Measurements from ENCODE around the gene NCLN.
"Not testable (repeated sequence)": the region's sequence is repeated elsewhere in the genome, so short reads cannot be mapped to it uniquely, and the experiment has no call there.

NCLN gene

GRCh38 chr19:3149526-3150505 is 35.9 kb upstream of the NCLN start:
- TF ChIP-seq CTCF (IDR thresholded peaks at IDR 0.05; ENCODE audit: insufficient read depth, missing control alignments) = no peak
- no peak for FAIRE-seq
- no peak for DNase-seq (ENCODE audit: insufficient read length, low spot score)

- no peak for TF ChIP-seq CTCF (IDR thresholded peaks at IDR 0.05; ENCODE audit: insufficient read depth, missing control alignments)
- FAIRE-seq (no peak), DNase-seq (ENCODE audit: insufficient read length, low spot score) (no peak)
Measured at GRCh38 chr19:3150739-3151329, 34.9 kb upstream of the NCLN start.

- DNase-seq (ENCODE audit: insufficient read length, low spot score) (no peak), FAIRE-seq (no peak)
- no peak for TF ChIP-seq CTCF (IDR thresholded peaks at IDR 0.05; ENCODE audit: insufficient read depth, missing control alignments)
Measured at GRCh38 chr19:3151563-3152418, 33.9 kb upstream of the NCLN start.

GRCh38 chr19:3152419-3152780 is 33.3 kb upstream of the NCLN start:
- DNase-seq (ENCODE audit: insufficient read length, low spot score) (no peak), FAIRE-seq (no peak)
- TF ChIP-seq CTCF (IDR thresholded peaks at IDR 0.05; ENCODE audit: insufficient read depth, missing control alignments) = no peak

GRCh38 chr19:3153286-3154230 is 32.2 kb upstream of the NCLN start:
- DNase-seq (ENCODE audit: insufficient read length, low spot score) (no peak), FAIRE-seq (no peak)
- no peak for TF ChIP-seq CTCF (IDR thresholded peaks at IDR 0.05; ENCODE audit: insufficient read depth, missing control alignments)

GRCh38 chr19:3154447-3154846 is 31.3 kb upstream of the NCLN start:
- DNase-seq (ENCODE audit: insufficient read length, low spot score); FAIRE-seq: not testable (repeated sequence)
